WTC11 (cell line): Measurements from ENCODE around the gene PHF14. TPM values are rescaled to one million over a fixed set of nuclear protein-coding genes. Genes with fewer than 3 reads are reported as not detected.
A peak's percentile ranks its signal among the peaks of the same experiment; 100 is the strongest.

Source experiments
- ATAC-seq: fragments of 200-7000 bp; cut with Tn5 transposase; 2 replicates; pipeline ENCODE4 v1.10.0; 2021; ENCODE audit warnings: mild to moderate bottlenecking, moderate library complexity
- CTCF ChIA-PET: fragments of 300-600 bp; sonication (Branson Sonifier 250); formaldehyde crosslinking; loops from one replicate; lab custom pipeline; 2021; ENCODE audit warnings: antibody characterized with exemption; lab: Charles Lee
- POLR2A ChIA-PET: fragments of 350-600 bp; sonication (Branson Sonifier 250); formaldehyde crosslinking; loops from one replicate; lab custom pipeline; 2021; ENCODE audit warnings: antibody characterized with exemption; lab: Charles Lee
- DNase-seq: peaks from one replicate; pipeline ENCODE4 v3.0.0; 2021; ENCODE audit warnings: low spot score
- H3K27ac Mint-ChIP-seq: 2 replicates; pipeline ENCODE4 v1.8.0; 2021; ENCODE audit warnings: mixed read lengths
- H3K27me3 Mint-ChIP-seq: 2 replicates; pipeline ENCODE4 v1.8.0; 2021; ENCODE audit warnings: low read depth, mild to moderate bottlenecking, moderate library complexity, mixed read lengths
- H3K36me3 Mint-ChIP-seq: 2 replicates; pipeline ENCODE4 v1.8.0; 2021; ENCODE audit warnings: mixed read lengths
- H3K4me1 Mint-ChIP-seq: 2 replicates; pipeline ENCODE4 v1.8.0; 2022; ENCODE audit warnings: mixed read lengths
- H3K4me3 Mint-ChIP-seq: 2 replicates; pipeline ENCODE4 v1.8.0; 2021; ENCODE audit warnings: mild to moderate bottlenecking, moderate library complexity, mixed read lengths
- H3K9me3 Mint-ChIP-seq: 2 replicates; pipeline ENCODE4 v1.8.0; 2021; ENCODE audit warnings: mixed read lengths
- CREM ChIP-seq: sonication (generic); formaldehyde crosslinking; IDR thresholded peaks from 2 replicates; pipeline ENCODE4 v1.8.1; 2022; ENCODE audit warnings: mild to moderate bottlenecking, missing genetic modification reagents, moderate library complexity
- CTCF ChIP-seq: fragments of 200-600 bp; IDR thresholded peaks from 2 replicates; pipeline ENCODE4 v1.8.0; 2022; ENCODE audit warnings: antibody characterized with exemption
- ERG ChIP-seq: fragments of 250-450 bp; sonication (Bioruptor Pico); IDR thresholded peaks from 2 replicates; pipeline ENCODE4 v1.8.0; 2021; ENCODE audit warnings: mild to moderate bottlenecking
- ESRRA ChIP-seq: sonication (generic); formaldehyde crosslinking; IDR thresholded peaks from 2 replicates; pipeline ENCODE4 v1.8.1; 2022; ENCODE audit warnings: mild to moderate bottlenecking, missing genetic modification reagents, borderline replicate concordance
- ETV6 ChIP-seq: sonication (generic); formaldehyde crosslinking; IDR thresholded peaks from 2 replicates; pipeline ENCODE4 v1.8.1; 2022; ENCODE audit warnings: mild to moderate bottlenecking, missing genetic modification reagents
- FOXP1 ChIP-seq: sonication (generic); formaldehyde crosslinking; IDR thresholded peaks from 2 replicates; pipeline ENCODE4 v1.8.0; 2022; ENCODE audit warnings: missing genetic modification reagents, mild to moderate bottlenecking, moderate library complexity, borderline replicate concordance
- FOXP4 ChIP-seq: sonication (generic); formaldehyde crosslinking; IDR thresholded peaks from 2 replicates; pipeline ENCODE4 v1.8.0; 2022; ENCODE audit warnings: mild to moderate bottlenecking, missing genetic modification reagents
- GABPB1 ChIP-seq: sonication (generic); formaldehyde crosslinking; IDR thresholded peaks from 2 replicates; pipeline ENCODE4 v1.8.1; 2023; ENCODE audit warnings: mild to moderate bottlenecking, missing genetic modification reagents
- HMGXB4 ChIP-seq: sonication (generic); formaldehyde crosslinking; IDR thresholded peaks from 2 replicates; pipeline ENCODE4 v1.8.1; 2023; ENCODE audit warnings: mild to moderate bottlenecking, moderate library complexity, missing genetic modification reagents
- IRF1 ChIP-seq: sonication (generic); formaldehyde crosslinking; IDR thresholded peaks from 2 replicates; pipeline ENCODE4 v1.8.0; 2023; ENCODE audit warnings: missing genetic modification reagents
- MAX ChIP-seq: sonication (generic); formaldehyde crosslinking; IDR thresholded peaks from 2 replicates; pipeline ENCODE4 v1.8.0; 2022; ENCODE audit warnings: mild to moderate bottlenecking, missing genetic modification reagents
- MYBL2 ChIP-seq: sonication (generic); formaldehyde crosslinking; IDR thresholded peaks from 2 replicates; pipeline ENCODE4 v1.8.1; 2023; ENCODE audit warnings: mild to moderate bottlenecking, moderate library complexity, missing genetic modification reagents
- NFE2L1 ChIP-seq: sonication (generic); formaldehyde crosslinking; IDR thresholded peaks from 2 replicates; pipeline ENCODE4 v1.8.1; 2023; ENCODE audit warnings: missing genetic modification reagents
- NR1H2 ChIP-seq: sonication (generic); formaldehyde crosslinking; IDR thresholded peaks from 2 replicates; pipeline ENCODE4 v1.9.0; 2021; ENCODE audit warnings: mild to moderate bottlenecking, moderate library complexity, missing genetic modification reagents
- RELA ChIP-seq: sonication (generic); formaldehyde crosslinking; IDR thresholded peaks from 2 replicates; pipeline ENCODE4 v1.8.1; 2022; ENCODE audit warnings: missing genetic modification reagents, mild to moderate bottlenecking, borderline replicate concordance
- TEAD1 ChIP-seq: sonication (generic); formaldehyde crosslinking; IDR thresholded peaks from 2 replicates; pipeline ENCODE4 v1.8.0; 2022; ENCODE audit warnings: mild to moderate bottlenecking, missing genetic modification reagents
- USF1 ChIP-seq: sonication (generic); formaldehyde crosslinking; IDR thresholded peaks from 2 replicates; pipeline ENCODE4 v1.8.0; 2022; ENCODE audit warnings: mild to moderate bottlenecking, missing genetic modification reagents
- ZBTB43 ChIP-seq: sonication (generic); formaldehyde crosslinking; IDR thresholded peaks from 2 replicates; pipeline ENCODE4 v1.8.1; 2023; ENCODE audit warnings: mild to moderate bottlenecking, missing genetic modification reagents
- ZNF121 ChIP-seq: sonication (generic); formaldehyde crosslinking; IDR thresholded peaks from 2 replicates; pipeline ENCODE4 v1.8.0; 2023; ENCODE audit warnings: missing genetic modification reagents
- ZNF263 ChIP-seq: sonication (generic); formaldehyde crosslinking; IDR thresholded peaks from 2 replicates; pipeline ENCODE4 v1.8.1; 2022; ENCODE audit warnings: low read depth, mild to moderate bottlenecking, moderate library complexity, missing genetic modification reagents
- ZNF396 ChIP-seq: fragments of 250-450 bp; sonication (Bioruptor Pico); IDR thresholded peaks from 2 replicates; pipeline ENCODE4 v1.8.0; 2021; ENCODE audit warnings: mild to moderate bottlenecking, moderate library complexity, borderline replicate concordance
- ZNF423 ChIP-seq: fragments of 250-450 bp; sonication (Bioruptor Pico); IDR thresholded peaks from 2 replicates; pipeline ENCODE4 v2.1.2; 2022; ENCODE audit warnings: mild to moderate bottlenecking, moderate library complexity
- total RNA-seq: library from RNA; stranded (reverse); gene quantifications from 3 replicates; pipeline ENCODE4 v1.2.3, GENCODE V29; 2021

Gene PHF14
- total RNA-seq, 1 experiment from 2014 or later = 47.7 TPM

GRCh38 chr7:10939237-10939910 is 34.3 kb upstream of the PHF14 start:
- Mint-ChIP-seq H3K27me3 (no peaks in the 10 kb centered on the region), H3K36me3 (peaks cover 40% of the 10 kb centered on the region), H3K27ac (no peak overlapping the region), H3K9me3 (no peaks in the 10 kb centered on the region), H3K4me3 (no peak overlapping the region), H3K4me1 (peaks cover 25% of the 10 kb centered on the region)
- TF ChIP-seq CTCF = no peak
- TF ChIP-seq RELA (CRISPR knock-in tag) = 0 out of 2 replicates have a peak, but pooled peaks have one; percentile 47
- ChIA-PET CTCF (no interaction called here), POLR2A (interaction anchor here (0.9 to 2.1 kb wide), 5 partner anchors 9 to 35 kb away, joined by 3 to 21 read pairs (median 8); partner anchors contain the start of gene PHF14)
- peak; percentile 26 for ATAC-seq
- no peak for DNase-seq

- no peak overlapping the region for H3K27ac Mint-ChIP-seq
- no peaks in the 10 kb centered on the region for H3K27me3 Mint-ChIP-seq
- DNase-seq (peak; percentile 76), ATAC-seq (peak; percentile 87)
- H3K36me3 Mint-ChIP-seq = peaks cover 38% of the 10 kb centered on the region
- CTCF ChIA-PET = interaction anchor here (0.8 to 1.0 kb wide), 2 partner anchors 22 to 272 kb away, joined by 4 read pairs; no protein-coding TSS in a partner anchor
- peaks cover 25% of the 10 kb centered on the region for H3K4me1 Mint-ChIP-seq
- H3K9me3 Mint-ChIP-seq = no peaks in the 10 kb centered on the region
- POLR2A ChIA-PET = interaction anchor here (0.6 to 2.1 kb wide), 7 partner anchors 9 to 197 kb away, joined by 3 to 21 read pairs (median 6); partner anchors contain the start of gene PHF14
- no peak overlapping the region for H3K4me3 Mint-ChIP-seq
- TF ChIP-seq CREM (CRISPR knock-in tag) (peak; percentile 65; the same call in 1 of the 2 replicates), ZNF263 (CRISPR knock-in tag) (no peak), HMGXB4 (CRISPR knock-in tag) (peak; percentile 54; the same call in 1 of the 2 replicates), ZNF423 (CRISPR knock-in tag) (peak; percentile 98), ERG (CRISPR knock-in tag) (no peak), USF1 (0 out of 2 replicates have a peak, but pooled peaks have one; percentile 23), ETV6 (CRISPR knock-in tag) (0 out of 2 replicates have a peak, but pooled peaks have one; percentile 71), FOXP1 (CRISPR knock-in tag) (0 out of 2 replicates have a peak, but pooled peaks have one; percentile 32), FOXP4 (peak; percentile 52; the same call in 1 of the 2 replicates), ZNF121 (CRISPR knock-in tag) (no peak), MYBL2 (CRISPR knock-in tag) (0 out of 2 replicates have a peak, but pooled peaks have one; percentile 33), NR1H2 (CRISPR knock-in tag) (no peak), ZNF396 (CRISPR knock-in tag) (0 out of 2 replicates have a peak, but pooled peaks have one; percentile 57), ESRRA (CRISPR knock-in tag) (peak; percentile 75), TEAD1 (CRISPR knock-in tag) (peak; percentile 79), GABPB1 (CRISPR knock-in tag) (peak; percentile 77), MAX (CRISPR knock-in tag) (peak; percentile 54), NFE2L1 (CRISPR knock-in tag) (peak; percentile 64; the same call in 1 of the 2 replicates), ZBTB43 (CRISPR knock-in tag) (0 out of 2 replicates have a peak, but pooled peaks have one; percentile 68), IRF1 (CRISPR knock-in tag) (no peak)
These were observed 33.6 kb upstream of the PHF14 start for GRCh38 chr7:10939911-10940703.
